ENCODE results near the gene MAP2K6.

Gene MAP2K6

GRCh38 chr17:69437475-69437874 is 23.0 kb downstream of the MAP2K6 start:
- no peak for TF ChIP-seq CTCF (conservative IDR thresholded peaks at IDR 0.05)
- no peak for TF ChIP-seq ZFX (IDR thresholded peaks at IDR 0.05)
- H3K27ac ChIP-seq = no peak overlapping the region

- TF ChIP-seq CTCF (conservative IDR thresholded peaks at IDR 0.05) (no peak), ZFX (IDR thresholded peaks at IDR 0.05) (no peak)
- H3K27ac ChIP-seq = no peak overlapping the region
These were observed 24.3 kb downstream of the MAP2K6 start for GRCh38 chr17:69438776-69439175.

- no peak overlapping the region for H3K27ac ChIP-seq
- no peak for TF ChIP-seq CTCF (conservative IDR thresholded peaks at IDR 0.05)
- no peak for TF ChIP-seq ZFX (IDR thresholded peaks at IDR 0.05)
These were observed 26.7 kb downstream of the MAP2K6 start for GRCh38 chr17:69441179-69441578.

GRCh38 chr17:69443138-69443537 is 28.6 kb downstream of the MAP2K6 start:
- TF ChIP-seq CTCF (conservative IDR thresholded peaks at IDR 0.05) (no peak), ZFX (IDR thresholded peaks at IDR 0.05) (no peak)
- H3K27ac ChIP-seq = no peak overlapping the region

- no peak for TF ChIP-seq CTCF (conservative IDR thresholded peaks at IDR 0.05)
- no peak for TF ChIP-seq ZFX (IDR thresholded peaks at IDR 0.05)
- no peak overlapping the region for H3K27ac ChIP-seq
These were observed 29.5 kb downstream of the MAP2K6 start for GRCh38 chr17:69444023-69444422.

GRCh38 chr17:69445132-69445531 is 30.6 kb downstream of the MAP2K6 start:
- no peak overlapping the region for H3K27ac ChIP-seq
- TF ChIP-seq CTCF (conservative IDR thresholded peaks at IDR 0.05) = no peak
- TF ChIP-seq ZFX (IDR thresholded peaks at IDR 0.05) = no peak

- no peak for TF ChIP-seq ZFX (IDR thresholded peaks at IDR 0.05)
- no peak for TF ChIP-seq CTCF (conservative IDR thresholded peaks at IDR 0.05)
- H3K27ac ChIP-seq = no peak overlapping the region
These were observed 33.2 kb downstream of the MAP2K6 start for GRCh38 chr17:69447726-69448125.

Data from C4-2B (cell line).